Left renal pelvis (tissue), 4 donors: ENCODE measurements around the gene TRIM49D1. TPM values are rescaled to one million over a fixed set of nuclear protein-coding genes. Genes with fewer than 3 reads are reported as not detected.
"Not testable (repeated sequence)": the region's sequence is repeated elsewhere in the genome, so short reads cannot be mapped to it uniquely, and the experiment has no call there.

Experiments used
- DNase-seq, 4 donors: peaks; one replicate each; pipeline ENCODE4 v3.0.0-alpha.2; 2013; ENCODE audit warnings: low read depth in 4 of 4, low spot score in 3 of 4
- polyA plus RNA-seq, 4 donors: library from polyadenylated mRNA; unstranded; fragments of 120-200 nt; gene quantifications; one replicate each; pipeline ENCODE4 v1.2.1, GENCODE V29; 2013; ENCODE audit not compliant: insufficient read length in 4 of 4

TRIM49D1 gene, protein sequence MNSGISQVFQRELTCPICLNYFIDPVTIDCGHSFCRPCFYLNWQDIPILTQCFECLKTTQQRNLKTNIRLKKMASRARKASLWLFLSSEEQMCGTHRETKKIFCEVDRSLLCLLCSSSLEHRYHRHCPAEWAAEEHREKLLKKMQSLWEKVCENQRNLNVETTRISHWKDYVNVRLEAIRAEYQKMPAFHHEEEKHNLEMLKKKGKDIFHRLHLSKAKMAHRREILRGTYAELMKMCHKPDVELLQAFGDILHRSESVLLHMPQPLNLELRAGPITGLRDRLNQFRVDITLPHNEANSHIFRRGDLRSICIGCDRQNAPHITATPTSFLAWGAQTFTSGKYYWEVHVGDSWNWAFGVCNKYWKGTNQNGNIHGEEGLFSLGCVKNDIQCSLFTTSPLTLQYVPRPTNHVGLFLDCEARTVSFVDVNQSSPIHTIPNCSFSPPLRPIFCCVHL
- not detected for polyA plus RNA-seq

DNA sequence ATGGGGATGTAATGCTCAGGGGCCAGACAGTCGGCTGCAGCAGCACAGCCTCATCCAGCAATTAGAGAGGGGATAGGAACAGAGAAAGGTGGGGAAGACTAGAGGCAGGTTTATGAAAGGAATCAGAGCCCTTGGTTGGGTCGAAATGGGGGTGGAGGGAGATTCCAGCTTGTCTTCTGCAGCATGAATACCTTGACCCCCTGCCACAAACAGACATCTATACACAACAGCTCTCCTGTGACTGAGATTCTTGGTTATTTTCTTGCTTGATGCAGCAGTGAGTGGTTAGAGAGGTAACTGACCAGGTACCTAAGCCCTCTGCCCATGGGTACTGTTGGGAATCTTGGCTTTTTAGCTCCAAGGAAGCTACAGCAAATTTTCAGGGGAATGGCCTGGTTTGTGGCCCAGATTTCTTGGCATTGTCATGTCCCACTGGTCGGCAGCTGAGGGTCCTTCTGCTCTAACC, at the start of gene TRIM49D1:
TRIM49D1 (minus strand) TSS at position 51 of the 466 bp plus-strand sequence. CDS start 4,535 bp downstream, outside the sequence.
- no peak for DNase-seq

DNA sequence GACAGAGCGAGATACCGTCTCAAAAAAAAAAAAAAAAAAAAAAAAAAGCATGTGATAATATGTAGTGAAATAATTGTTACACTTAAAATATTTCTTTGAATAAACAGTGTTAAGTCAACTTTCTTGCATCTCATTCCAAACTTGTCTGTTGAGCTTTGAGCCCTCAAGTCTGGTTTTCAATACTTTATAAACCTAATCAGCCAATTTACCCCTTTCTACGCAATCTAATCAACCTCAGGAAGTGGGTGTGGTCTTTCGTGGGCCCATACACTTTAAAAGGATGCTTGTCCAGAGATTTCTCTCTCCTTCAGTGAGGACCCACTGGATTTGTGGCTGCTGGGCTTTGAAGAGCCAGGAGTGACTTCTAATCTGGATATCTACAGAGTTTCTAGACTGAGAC, 43.7 kb upstream of the TRIM49D1 start, which contains the start of gene TRIM64:
TRIM64 (plus strand) TSS at position 301 of the 400 bp plus-strand sequence. CDS start 2,467 bp downstream, outside the sequence.
- DNase-seq: not testable (repeated sequence)

DNA sequence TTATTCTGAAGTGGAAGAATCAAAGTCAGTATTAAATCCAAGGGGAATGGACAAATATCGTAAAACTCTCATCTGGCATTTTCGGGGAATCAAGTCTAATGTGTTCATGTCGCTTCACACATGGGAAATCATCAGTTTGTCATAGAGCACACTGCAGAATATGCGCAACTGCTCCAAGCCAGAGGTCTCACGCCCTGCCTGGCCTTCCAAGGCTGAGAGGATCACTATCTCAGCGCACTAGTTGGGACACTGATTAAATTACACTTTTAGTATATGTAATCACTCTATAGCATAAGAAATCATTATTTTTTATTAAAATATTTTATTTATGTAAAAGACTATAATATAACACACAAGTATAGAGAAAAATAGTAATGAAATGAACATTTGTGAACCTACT, 38.8 kb upstream of the TRIM49D1 start:
- DNase-seq: not testable (repeated sequence)

- DNase-seq: not testable (repeated sequence)
These were observed 1.7 kb upstream of the TRIM49D1 start, which contains the start of gene TRIM49D2 for GRCh38 chr11:89923764-89924163. TRIM49D2 (plus strand) TSS chr11:89924064; CDS start chr11:89926762, 2,698 bp downstream.

DNA sequence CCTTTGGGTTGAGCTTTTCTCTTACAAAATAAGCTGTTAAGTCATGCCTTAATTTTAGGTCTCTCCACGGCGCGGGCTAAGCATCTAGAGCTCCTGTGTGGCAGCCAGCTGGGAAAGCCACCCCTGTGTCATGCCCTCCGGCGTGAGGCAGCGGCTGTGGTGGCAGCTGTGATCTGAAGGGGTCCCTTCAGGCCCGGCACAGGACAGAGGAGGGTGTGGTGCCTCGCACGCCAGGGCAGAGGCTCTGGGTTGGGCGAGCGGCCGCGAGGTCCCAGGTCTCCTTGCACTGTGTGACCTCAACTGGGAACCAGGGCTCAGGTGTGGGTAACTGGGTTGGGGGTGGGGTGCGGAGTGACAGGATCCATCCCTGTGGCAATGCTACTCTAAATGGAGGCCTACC, 21.2 kb downstream of the TRIM49D1 start:
- DNase-seq: not testable (repeated sequence)

- not testable (repeated sequence) for DNase-seq
These were observed 28.8 kb downstream of the TRIM49D1 start for GRCh38 chr11:89893245-89893644.

DNA sequence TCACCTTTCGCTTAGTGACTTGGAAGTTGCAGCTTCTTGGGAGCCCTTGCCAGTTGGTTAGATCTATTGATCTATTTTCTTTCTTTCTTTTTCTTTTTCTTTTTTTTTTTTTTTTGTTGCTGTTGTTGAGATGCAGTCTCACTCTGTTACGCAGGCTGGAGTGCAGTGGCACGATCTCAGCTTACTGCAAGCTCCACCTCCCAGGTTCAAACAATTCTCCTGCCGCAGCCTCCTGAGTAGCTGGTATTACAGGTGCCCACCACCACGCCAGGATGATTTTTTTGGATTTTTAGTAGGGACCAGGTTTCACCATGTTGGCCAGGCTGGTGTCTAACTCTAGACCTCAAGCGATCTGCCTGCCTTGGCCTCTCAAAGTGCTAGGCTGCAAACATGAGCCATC, 44.5 kb downstream of the TRIM49D1 start:
- not testable (repeated sequence) for DNase-seq

DNA sequence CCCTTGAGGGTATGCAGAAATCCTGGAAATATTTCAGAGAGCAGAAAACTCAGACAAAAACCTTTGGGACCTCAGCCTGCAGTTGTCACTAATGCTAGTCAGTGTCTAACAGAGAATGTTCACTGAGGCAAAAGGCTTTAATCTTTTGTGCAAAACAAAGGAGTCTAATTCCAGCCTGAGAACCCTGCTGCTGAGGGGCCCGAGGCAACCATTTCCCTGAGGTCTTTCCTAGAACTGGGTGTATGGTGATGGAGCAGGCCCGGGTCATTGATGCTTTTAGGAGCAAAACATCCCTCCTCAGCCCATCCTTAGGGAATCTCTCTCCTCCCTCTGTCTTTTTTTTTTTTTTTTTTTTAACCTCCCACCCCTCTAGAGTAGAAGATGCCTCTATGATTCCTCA, 49.5 kb downstream of the TRIM49D1 start:
- not testable (repeated sequence) for DNase-seq

DNA sequence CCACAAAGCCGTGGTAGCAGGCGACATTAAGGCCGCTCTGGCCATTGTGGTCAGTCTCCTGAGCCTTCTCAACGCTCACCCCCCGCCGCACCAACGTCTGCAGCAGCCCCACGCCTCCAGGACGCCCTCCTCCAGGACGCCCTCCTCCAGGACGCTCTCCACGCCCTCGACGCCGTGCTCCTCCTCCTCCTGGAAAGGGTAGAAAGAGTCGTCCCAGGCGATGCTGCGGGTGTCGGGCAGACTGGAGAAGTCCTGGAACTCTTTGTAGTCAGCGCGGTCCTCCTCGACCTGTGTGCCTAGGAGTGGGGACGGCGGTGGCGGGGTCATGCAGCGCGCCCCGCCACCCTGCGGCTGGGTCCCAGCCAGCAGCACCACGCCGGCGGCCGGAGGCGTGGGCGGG, 56.8 kb downstream of the TRIM49D1 start:
- DNase-seq: not testable (repeated sequence)

DNA sequence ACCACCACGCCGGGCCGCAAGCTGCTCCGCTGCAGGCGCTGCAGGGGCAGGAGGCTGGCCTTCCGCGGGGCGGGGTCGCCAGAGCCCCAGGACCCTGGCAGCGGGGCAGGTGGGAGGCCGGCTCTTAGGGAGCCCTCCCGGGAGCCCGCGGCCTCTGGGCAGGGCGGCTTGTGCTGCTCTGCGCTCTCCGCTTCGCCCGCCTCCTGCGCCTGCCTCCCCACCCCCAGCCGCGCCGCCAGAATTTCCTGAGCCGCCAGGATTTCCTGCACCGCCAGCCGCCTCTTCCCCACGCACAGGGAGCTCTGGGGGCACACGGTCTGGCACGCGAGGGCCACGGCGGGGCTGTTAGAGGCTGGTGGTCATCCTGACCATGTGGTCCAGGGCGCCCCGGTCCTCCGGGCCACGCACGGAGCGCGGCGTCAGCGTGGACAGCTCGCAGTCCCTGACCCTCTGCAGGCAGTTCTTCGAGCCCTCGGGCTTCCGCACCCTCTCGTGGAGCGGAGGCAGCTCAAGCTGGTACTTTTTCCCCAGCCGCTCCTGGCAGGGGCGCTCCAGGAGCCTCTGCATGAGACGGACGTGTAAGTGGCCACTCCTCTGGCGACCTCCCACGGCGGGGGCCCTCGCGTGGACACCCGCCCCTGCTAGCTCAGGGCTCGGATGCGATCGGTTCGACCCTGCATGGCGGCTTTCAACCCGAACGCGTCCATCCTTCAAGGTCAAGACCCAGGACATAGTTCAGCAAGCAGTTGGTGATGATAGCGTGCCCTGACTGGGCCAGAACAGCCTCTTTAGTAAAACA, 57.9 kb downstream of the TRIM49D1 start:
- DNase-seq: not testable (repeated sequence)

Other genes starting within 250 kb of the TRIM49D1 start
- not detected for gene TRIM77, start 211.9 kb downstream of the TRIM49D1 start, polyA plus RNA-seq
- gene TRIM49, start 113.7 kb downstream of the TRIM49D1 start, polyA plus RNA-seq: not detected
- under 1 TPM in 1 of 4 donors, not detected in 3; 0.08 TPM for gene TRIM64B, start 43.8 kb downstream of the TRIM49D1 start, polyA plus RNA-seq
- gene TRIM49D2, start 1.8 kb upstream of the TRIM49D1 start, polyA plus RNA-seq: not detected
- not detected for gene TRIM64, start 43.8 kb upstream of the TRIM49D1 start, polyA plus RNA-seq
- gene TRIM49C, start 108.9 kb upstream of the TRIM49D1 start, polyA plus RNA-seq: not detected
- gene UBTFL1, start 163.7 kb upstream of the TRIM49D1 start, polyA plus RNA-seq: not detected
- gene NAALAD2, start 212.4 kb upstream of the TRIM49D1 start, polyA plus RNA-seq: 10 to 100 TPM; 21.6 to 36.3 (median 31.2) TPM